Hepatocyte (in vitro differentiated cells): ENCODE results near the gene GATA2.

Experiments
- CTCF ChIP-seq: fragments of 200-600 bp; sonication (generic); IDR thresholded peaks from 2 replicates; pipeline ENCODE4 v1.5.1; 2016; ENCODE audit warnings: antibody characterized with exemption, mild to moderate bottlenecking; ENCODE audit not compliant: poor library complexity
- EZH2 ChIP-seq: fragments of 200-600 bp; sonication (generic); IDR thresholded peaks from 2 replicates; pipeline ENCODE4 v1.6.1; 2016; ENCODE audit warnings: antibody characterized with exemption, mild to moderate bottlenecking, borderline replicate concordance

DNA sequence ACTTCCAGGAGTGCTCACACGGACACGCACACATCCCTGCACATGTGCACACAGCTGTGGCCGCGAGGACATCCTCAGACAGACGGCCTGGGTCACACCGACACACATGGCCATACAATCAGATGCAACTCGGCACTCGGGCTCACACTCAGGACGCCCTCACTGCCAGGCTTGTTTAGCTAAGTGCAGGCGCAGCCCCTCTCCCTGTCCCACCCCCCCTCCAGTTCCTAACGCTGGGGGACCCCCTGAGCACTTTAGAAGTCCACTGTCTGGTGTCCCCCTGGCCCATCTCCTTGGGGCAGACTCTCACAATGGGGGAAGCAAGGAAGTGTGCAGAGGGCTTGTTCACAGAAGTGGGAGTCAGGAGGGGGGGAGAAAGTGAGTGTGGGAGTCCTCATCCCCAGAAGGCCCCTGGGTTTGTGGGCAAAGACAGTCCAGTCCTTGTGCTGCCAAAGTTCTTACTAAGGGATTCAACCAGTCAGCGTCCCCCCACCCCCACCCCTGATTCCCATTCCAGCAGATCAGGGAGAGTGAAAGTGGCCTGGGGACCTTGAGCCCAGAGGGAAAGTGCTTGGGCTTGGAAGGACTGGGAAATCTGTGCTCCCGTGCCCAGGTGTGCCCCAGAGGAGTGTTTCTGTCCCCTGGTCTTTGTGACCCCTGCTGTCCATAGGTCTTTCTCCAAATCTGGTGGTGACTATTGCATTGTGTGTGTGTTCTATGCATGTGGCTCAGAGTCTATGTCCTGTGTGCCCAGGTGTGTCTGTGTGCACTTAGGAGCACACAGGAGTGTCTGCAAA lies 767 bp upstream of the GATA2 start:
- no peak for TF ChIP-seq CTCF
- TF ChIP-seq EZH2, result no peak
